WI38 (cell line): ENCODE measurements around the gene CACNA2D2.

ENCODE experiments used
- H3K4me3 ChIP-seq: 2 replicates; pipeline ENCODE4 v1.5.1; 2011; ENCODE audit warnings: low read depth, mild to moderate bottlenecking, control low read depth, low read length
- TF ChIP-seq, protein P1 (sequence below): IDR thresholded peaks from 2 replicates; pipeline ENCODE4 v1.5.1; 2012; ENCODE audit warnings: low read depth, mild to moderate bottlenecking, control low read depth, low read length

The CACNA2D2 gene

GRCh38 chr3:50533807-50534461, 30.5 kb upstream of the CACNA2D2 start:
- H3K4me3 ChIP-seq = no peak overlapping the region
- TF ChIP-seq, protein P1, sequence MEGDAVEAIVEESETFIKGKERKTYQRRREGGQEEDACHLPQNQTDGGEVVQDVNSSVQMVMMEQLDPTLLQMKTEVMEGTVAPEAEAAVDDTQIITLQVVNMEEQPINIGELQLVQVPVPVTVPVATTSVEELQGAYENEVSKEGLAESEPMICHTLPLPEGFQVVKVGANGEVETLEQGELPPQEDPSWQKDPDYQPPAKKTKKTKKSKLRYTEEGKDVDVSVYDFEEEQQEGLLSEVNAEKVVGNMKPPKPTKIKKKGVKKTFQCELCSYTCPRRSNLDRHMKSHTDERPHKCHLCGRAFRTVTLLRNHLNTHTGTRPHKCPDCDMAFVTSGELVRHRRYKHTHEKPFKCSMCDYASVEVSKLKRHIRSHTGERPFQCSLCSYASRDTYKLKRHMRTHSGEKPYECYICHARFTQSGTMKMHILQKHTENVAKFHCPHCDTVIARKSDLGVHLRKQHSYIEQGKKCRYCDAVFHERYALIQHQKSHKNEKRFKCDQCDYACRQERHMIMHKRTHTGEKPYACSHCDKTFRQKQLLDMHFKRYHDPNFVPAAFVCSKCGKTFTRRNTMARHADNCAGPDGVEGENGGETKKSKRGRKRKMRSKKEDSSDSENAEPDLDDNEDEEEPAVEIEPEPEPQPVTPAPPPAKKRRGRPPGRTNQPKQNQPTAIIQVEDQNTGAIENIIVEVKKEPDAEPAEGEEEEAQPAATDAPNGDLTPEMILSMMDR = no peak

- TF ChIP-seq, protein P1 = no peak
- H3K4me3 ChIP-seq = no peak overlapping the region
Observed at GRCh38 chr3:50533316-50533715, 29.9 kb upstream of the CACNA2D2 start.

GRCh38 chr3:50532062-50532705, 28.8 kb upstream of the CACNA2D2 start:
- H3K4me3 ChIP-seq = no peak overlapping the region
- TF ChIP-seq, protein P1 = no peak

GRCh38 chr3:50531201-50531600, 27.8 kb upstream of the CACNA2D2 start:
- H3K4me3 ChIP-seq = no peak overlapping the region
- TF ChIP-seq, protein P1 = no peak

- H3K4me3 ChIP-seq = no peak overlapping the region
- TF ChIP-seq, protein P1 = no peak
Observed at GRCh38 chr3:50530001-50530970, 26.9 kb upstream of the CACNA2D2 start.

DNA sequence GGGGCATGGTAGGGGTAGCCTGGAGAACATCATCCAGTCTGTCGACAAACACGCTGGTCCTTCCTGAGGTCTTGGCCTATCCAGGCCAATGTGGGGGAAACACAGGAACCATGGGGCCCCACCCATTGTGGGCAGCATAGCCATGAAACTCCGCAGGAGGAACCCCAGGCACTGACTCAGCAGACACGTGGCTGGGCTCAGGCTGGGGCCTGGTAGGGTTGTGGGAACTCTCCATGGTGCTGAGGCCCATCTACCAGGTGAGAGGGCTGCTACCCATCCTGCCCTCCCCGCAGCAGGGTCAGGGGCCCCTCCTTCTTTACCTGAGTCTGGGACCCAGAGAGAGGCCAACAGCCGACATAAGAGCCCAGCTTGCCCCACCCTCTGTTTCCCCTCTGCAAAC, 22.6 kb upstream of the CACNA2D2 start:
- TF ChIP-seq, protein P1 = no peak
- no peak overlapping the region for H3K4me3 ChIP-seq
